Measurements from ENCODE around the gene FBXW12.

DNA sequence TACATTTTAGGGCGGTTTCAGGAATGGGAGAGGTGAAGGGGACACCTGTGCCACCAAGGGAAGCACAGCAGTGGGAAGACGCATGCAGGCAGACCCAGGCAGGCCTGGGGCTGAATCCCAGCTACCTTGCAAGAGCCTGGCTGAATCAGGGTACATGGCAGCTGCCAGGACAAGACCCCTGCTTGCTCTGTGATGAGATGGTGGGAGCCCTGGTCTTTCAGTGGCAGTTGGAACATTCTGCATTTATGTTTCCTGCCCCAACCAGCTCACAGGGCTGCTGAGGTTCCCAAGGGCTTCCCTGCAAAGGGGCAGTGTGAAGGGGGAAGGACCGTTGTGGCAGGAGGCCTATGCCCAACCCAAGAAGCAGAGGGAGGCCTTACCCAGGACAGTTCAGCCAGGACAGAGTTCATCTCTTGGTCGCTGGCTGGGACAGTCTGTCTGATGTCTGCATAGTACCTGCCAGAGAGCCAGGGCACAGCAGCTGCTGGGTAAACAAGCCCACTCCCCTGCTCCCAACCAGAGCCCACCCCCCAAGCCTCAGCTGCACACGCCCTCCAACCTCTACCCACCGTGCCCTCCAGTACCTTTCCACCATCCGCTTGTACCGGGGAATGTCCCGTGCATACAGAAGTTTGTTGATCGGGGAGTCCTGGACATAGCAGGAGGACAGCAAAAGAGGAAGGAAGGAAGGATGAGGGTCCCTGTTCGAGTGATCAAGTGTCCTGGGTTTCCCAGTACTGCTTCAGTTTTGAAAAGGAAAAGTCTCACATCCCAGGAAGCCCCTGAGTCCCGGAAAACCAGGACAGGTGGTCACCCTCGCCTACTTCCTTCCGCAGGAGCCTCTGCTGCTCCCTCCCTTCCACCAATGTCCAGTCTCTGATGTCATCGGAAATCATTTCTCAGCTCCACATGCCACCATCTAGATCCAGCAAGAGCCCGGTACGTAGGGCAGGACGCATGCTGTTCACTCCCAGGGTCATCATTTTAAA is 34.7 kb downstream of the FBXW12 start:
- TF ChIP-seq, protein P1, sequence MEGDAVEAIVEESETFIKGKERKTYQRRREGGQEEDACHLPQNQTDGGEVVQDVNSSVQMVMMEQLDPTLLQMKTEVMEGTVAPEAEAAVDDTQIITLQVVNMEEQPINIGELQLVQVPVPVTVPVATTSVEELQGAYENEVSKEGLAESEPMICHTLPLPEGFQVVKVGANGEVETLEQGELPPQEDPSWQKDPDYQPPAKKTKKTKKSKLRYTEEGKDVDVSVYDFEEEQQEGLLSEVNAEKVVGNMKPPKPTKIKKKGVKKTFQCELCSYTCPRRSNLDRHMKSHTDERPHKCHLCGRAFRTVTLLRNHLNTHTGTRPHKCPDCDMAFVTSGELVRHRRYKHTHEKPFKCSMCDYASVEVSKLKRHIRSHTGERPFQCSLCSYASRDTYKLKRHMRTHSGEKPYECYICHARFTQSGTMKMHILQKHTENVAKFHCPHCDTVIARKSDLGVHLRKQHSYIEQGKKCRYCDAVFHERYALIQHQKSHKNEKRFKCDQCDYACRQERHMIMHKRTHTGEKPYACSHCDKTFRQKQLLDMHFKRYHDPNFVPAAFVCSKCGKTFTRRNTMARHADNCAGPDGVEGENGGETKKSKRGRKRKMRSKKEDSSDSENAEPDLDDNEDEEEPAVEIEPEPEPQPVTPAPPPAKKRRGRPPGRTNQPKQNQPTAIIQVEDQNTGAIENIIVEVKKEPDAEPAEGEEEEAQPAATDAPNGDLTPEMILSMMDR (IDR thresholded peaks at IDR 0.05; ENCODE audit: insufficient read depth, low read length, poor library complexity, severe bottlenecking): no peak
- TF ChIP-seq EZH2phosphoT487 (conservative IDR thresholded peaks at IDR 0.05; ENCODE audit: low read length): no peak

Measured in SU-DHL-6 (cell line).